NCI-H1436 (cell line): Measurements from ENCODE around the gene TRRAP.
"Not testable (repeated sequence)": the region's sequence is repeated elsewhere in the genome, so short reads cannot be mapped to it uniquely, and the experiment has no call there.

Experiments
- DNase-seq: peaks from one replicate; lab custom pipeline; 2025; lab: John Stamatoyannopoulos, UW

The TRRAP gene

GRCh38 chr7:98878365-98879197 lies at the start of gene TRRAP:
TRRAP (plus strand) TSS chr7:98878532; CDS start chr7:98881151, 2,619 bp downstream.
- peak; percentile 53 for DNase-seq

- no peak for DNase-seq
These were observed 47.3 kb upstream of the TRRAP start for GRCh38 chr7:98830972-98831548.

DNA sequence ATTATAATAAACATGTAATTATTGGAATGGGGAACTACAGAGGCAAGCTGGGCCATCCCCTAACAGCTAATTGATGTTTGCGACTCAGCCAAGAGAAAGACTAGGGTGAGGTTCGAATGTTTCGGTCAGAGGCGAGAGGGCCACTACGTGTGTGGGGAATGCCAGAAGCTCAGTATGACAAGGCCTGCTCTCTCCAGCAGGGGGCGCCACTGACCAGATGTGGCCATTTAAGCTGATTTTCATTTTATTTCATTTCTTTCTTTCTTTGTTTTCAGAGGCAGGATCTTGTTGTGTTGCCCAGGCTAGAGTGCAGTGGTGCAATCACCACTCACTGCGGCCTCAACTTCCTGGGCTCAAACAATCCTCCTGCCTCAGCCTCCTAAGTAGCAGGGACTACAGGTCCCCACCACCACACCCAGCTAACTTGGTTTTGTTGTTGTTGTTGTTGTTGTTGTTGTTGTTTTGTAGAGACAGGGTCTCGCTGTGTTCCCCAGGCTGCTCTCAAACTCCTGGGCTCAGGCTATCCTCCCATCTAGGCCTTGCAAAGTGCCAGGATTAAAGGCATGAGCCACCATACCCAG lies 46.6 kb upstream of the TRRAP start:
- DNase-seq = no peak

GRCh38 chr7:98833022-98833421 lies 45.3 kb upstream of the TRRAP start:
- DNase-seq = no peak

DNA sequence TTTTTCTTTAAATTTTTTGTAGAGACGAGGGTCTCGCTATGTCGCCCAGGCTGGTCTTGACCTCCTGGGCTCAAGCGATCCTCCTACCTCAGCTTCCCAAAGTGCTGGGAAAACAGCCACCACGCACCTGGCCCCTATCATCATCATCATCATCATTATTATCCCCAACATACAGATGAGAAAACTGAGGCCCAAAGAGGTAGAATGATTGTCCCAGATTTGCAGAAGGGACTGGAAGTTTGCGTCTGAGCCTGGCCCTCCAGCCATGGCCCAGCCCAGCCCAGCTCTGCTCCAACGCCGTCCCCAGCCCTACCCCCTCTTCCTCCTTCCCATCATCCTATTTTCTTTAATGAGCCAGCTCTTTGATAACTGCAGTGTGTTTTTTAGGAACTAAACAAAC lies 43.4 kb upstream of the TRRAP start:
- DNase-seq = no peak

- peak; percentile 35 for DNase-seq
These were observed 41.3 kb upstream of the TRRAP start for GRCh38 chr7:98836811-98837629.

DNA sequence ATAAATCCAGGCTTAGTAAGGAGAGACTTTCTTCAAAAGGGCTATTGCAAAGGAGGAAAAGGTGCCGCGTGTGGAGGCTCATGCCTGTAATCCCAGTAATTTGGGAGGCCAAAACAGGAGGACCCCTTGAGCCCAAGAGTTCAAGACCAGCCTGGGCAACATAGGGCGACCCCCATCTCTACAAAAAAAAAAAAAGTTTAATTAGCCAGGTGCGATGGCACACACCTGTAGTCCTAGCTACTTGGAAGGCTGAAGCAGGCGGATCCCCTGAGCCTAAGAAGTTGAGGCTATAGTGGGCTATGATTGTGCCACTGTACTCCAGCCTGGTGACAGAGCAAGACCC lies 40.7 kb upstream of the TRRAP start:
- DNase-seq = no peak

GRCh38 chr7:98840096-98840495 lies 38.2 kb upstream of the TRRAP start:
- no peak for DNase-seq

DNA sequence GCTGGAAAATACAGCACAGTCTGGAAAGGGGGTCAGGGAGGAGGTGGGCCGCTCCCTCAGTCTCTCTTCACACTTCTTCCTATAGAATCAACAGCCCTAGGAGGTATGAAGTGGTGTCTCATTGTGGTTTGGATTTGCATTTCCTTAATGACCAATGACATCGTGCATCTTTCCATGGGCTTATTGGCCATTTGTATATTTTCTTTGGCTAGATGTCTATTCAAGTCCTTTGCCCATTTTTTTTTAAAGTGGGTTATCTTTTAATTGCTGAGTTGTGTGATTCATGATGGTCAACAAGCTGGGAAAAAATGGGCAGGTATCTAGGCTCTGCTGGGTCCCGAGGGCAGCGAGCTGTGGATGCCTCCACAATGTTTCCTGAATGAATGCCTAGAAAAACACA lies 37.6 kb upstream of the TRRAP start:
- no peak for DNase-seq

DNA sequence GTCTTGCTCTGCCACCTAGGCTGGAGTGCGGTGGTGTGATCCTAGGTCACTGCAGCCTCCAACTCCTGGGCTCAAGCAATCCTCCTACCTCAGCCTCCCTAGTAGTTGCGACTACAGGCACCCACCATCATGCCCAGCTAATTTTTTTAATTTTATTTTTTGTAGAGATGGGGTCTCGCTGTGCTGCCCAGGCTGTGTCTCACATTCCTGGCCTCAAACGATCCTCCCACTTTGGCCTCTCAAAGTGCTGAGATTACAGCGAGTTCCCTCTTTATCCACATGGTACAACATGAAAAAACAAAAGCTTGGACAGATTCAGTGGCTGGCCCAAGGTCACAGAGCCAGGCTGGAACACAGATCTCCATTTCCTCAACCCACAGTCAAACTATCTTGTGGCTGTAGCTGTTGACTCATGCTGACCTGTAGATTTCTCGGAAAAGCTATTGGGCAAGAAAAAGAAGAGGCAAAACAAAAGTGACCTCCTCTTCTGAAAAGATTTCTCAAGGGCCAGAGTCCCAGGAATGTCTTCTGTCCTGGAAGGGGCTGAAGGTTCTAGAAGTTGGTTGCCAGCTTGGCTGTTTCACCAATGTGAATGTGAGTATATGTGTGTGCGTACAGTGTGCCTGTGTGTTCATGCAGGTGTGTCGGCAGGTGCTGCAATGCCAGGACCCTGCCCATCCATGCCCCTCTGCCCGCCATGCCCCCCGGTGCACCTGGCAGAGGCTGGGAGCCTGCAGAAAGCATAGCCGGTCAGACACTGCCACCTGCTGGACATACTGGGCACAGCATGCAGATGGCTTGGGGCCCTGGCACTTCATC lies 36.9 kb upstream of the TRRAP start:
- peak; percentile 26 for DNase-seq

DNA sequence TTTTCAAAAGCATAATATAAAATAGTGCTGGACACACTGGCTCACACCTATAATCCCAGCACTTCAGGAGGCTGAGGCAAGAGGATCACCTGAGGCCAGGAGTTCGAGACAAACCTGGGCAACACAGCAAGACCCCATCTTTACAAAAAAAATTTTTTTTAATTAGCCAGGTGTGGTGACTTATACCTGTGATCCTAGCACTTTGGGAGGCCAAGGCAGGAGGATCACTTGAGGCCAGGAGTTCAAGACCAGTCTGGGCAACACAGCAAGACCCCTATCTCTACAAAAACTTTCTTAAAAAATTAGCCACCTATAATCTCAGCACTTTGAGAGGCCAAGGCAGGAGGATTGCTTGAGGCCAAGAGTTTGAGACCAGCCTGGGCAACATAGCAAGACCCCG lies 35.8 kb upstream of the TRRAP start:
- not testable (repeated sequence) for DNase-seq

GRCh38 chr7:98848918-98849317 lies 29.4 kb upstream of the TRRAP start:
- DNase-seq = no peak

DNA sequence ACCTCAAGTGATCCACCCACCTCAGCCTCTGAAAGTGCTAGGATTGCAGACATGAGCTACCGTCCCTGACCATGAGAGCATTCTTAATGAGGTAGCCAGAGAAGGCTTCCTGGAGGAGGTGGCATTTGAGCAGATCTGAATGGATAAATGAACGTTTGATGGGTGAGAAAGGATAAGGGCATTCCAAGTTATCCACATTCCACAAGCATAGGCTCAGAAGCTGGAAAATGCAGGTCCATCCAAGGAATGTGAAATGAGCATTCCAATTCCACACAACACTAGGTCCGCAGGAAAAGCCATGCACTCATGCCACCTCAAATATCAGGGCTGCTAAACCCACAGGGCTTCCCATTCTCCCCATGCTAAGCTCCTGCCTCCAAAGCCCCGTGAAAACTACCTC lies 25.5 kb upstream of the TRRAP start:
- DNase-seq = no peak

GRCh38 chr7:98855610-98856422 lies 22.5 kb upstream of the TRRAP start:
- DNase-seq = no peak

DNA sequence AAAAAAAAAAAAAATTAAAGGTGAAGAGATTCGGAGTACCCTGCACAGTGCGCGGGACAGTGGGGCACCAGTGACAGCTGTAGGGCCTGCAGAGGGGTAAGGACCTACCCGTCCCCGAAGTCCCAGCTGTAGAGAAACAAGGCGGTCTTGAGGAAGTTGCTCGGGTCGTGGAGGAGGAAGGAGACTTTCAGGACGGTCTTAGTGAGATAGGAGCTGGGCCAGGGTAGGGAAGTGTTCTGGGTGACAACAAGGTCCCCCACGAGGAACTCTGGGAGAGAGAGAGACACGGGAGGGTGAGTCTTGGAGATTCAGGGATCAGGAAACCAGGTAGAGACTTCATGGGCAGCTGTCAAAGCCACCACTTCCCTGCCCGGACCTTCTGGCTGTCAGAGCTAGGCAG lies 18.3 kb upstream of the TRRAP start:
- no peak for DNase-seq

GRCh38 chr7:98862203-98862602 lies 16.1 kb upstream of the TRRAP start:
- DNase-seq = no peak

DNA sequence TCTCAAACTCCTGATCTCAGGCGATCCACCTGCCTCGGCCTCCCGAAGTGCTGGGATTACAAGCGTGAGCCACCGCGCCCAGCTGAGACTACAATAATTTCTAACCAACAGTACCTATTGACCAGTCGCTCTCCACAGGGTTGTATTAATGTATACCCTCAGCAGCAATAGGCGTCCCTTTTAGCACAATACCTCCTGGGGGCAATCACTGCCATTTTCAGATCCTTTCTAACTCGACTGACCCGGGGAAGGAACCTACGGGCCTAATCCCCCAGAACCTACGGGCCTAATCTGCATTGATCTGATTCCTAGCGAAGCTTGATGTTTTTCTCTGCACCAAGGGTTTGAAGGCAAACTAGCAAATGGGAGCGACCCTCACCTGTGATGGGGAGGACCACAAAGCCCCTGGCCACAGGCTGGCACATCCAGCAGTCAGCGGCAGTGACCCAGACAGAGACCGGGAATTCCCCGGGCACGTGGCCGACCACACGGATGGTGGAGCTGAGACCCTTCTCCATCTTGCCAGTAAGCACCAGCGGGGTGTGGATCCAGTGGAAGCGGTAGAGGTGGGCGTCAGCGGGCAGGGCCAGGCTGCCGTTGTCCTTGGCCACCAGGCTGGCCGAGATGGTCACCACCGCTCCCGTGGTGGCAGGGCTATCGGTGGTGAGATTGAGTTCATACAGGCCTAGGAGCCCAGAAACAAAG lies 15.5 kb upstream of the TRRAP start:
- DNase-seq = no peak

DNA sequence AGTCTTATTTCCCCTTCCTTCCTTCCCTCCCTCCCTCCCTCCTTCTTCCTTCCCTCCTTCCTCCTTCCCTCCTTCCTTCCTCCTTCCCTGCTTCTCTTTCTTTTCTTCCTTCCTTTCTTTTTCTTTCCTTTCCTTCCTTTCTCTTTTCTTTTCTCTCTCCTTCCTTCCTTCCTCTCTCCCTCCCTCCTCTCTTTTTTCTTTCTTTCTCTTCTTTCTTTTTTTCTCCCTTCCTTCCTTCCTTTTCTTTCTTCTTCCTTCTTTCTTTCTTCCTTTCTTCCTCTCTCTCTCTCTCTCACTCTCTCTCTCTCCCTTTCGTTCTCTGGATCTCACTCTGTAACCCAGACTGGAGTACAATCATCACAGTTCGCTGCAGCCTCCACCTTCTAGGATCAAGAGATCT lies 14.7 kb upstream of the TRRAP start:
- DNase-seq = no peak

- DNase-seq = no peak
These were observed 13.4 kb upstream of the TRRAP start for GRCh38 chr7:98864731-98865453.

DNA sequence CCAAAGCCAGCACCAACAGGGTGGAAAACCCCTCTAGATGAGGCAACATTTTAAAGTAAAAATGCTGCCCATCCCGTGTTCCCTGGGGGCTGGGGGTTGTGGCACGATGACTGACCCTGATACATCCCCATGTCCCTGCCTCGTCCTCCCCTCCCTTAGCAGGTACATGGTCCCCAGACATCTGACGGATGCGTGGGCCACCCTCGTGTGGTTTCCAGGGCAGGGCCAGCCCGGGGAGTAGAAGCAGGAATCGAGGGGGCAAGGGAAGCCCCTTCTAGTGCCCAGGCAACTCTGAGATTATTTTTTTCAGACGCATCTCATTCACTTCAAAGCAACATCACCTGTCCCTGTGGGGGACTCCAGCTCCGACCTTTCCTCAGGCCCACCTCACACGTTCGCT lies 12.0 kb upstream of the TRRAP start:
- no peak for DNase-seq
